BLaER1 (cell line): Measurements from ENCODE around the gene BICRA.
A peak's percentile ranks its signal among the peaks of the same experiment; 100 is the strongest.
"Not testable (repeated sequence)": the region's sequence is repeated elsewhere in the genome, so short reads cannot be mapped to it uniquely, and the experiment has no call there.

Experiments used
- H3K27ac ChIP-seq: shearing (Covaris generic); formaldehyde crosslinking; 2 replicates; pipeline ENCODE4 v1.8.1; 2022
- H3K27me3 ChIP-seq: shearing (Covaris generic); formaldehyde crosslinking; 2 replicates; pipeline ENCODE4 v1.8.1; 2022
- H3K36me3 ChIP-seq: shearing (Covaris generic); formaldehyde crosslinking; 2 replicates; pipeline ENCODE4 v1.8.1; 2022
- H3K4me1 ChIP-seq: shearing (Covaris generic); formaldehyde crosslinking; 2 replicates; pipeline ENCODE4 v1.8.1; 2022
- H3K4me2 ChIP-seq: shearing (Covaris generic); formaldehyde crosslinking; 2 replicates; pipeline ENCODE4 v1.8.1; 2022
- H3K4me3 ChIP-seq: shearing (Covaris generic); formaldehyde crosslinking; 2 replicates; pipeline ENCODE4 v1.8.1; 2022
- H3K9ac ChIP-seq: shearing (Covaris generic); formaldehyde crosslinking; 2 replicates; pipeline ENCODE4 v1.8.1; 2022
- H3K9me3 ChIP-seq: shearing (Covaris generic); formaldehyde crosslinking; 2 replicates; pipeline ENCODE4 v1.8.1; 2022
- H4K20me1 ChIP-seq: shearing (Covaris generic); formaldehyde crosslinking; 2 replicates; pipeline ENCODE4 v1.8.1; 2022
- Cebpa-rat ChIP-seq: shearing (Covaris generic); IDR thresholded peaks from 2 replicates; pipeline ENCODE4 v1.8.1; 2022

The BICRA gene

GRCh38 chr19:47582320-47582909 lies 26.5 kb upstream of the BICRA start:
- Histone ChIP-seq H3K4me3 (no peak overlapping the region), H3K27ac (no peak overlapping the region), H3K27me3 (no peaks in the 10 kb centered on the region), H3K4me2 (no peak overlapping the region), H3K9ac (no peak overlapping the region), H3K9me3 (0 out of 2 replicates have a peak, but pooled peaks cover 5% of the 10 kb centered on the region), H3K36me3 (no peaks in the 10 kb centered on the region), H3K4me1 (peaks cover 17% of the 10 kb centered on the region), H4K20me1 (no peaks in the 10 kb centered on the region)
- no peak for TF ChIP-seq Cebpa-rat

DNA sequence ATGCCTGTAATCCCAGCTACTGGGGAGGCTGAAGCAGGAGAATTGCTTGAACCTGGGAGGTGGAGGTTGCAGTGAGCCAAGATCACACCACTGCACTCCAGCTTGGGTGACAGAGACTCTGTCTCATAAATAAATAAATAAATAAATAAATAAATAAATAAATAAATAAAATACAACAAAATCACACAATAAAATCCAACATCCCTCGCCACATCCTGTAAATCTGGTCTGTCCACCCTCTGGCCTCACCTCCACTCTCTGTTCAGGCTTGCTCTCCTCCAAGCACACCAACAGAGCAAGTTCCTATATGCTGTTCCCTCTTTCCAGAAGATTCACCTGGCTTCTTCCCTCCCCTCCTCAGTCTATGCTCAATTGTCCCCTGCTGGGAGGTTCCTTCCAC lies 25.8 kb upstream of the BICRA start:
- not testable (repeated sequence) for H3K36me3 ChIP-seq, H3K4me3 ChIP-seq, H4K20me1 ChIP-seq, H3K27me3 ChIP-seq, H3K9ac ChIP-seq, H3K9me3 ChIP-seq, H3K27ac ChIP-seq, H3K4me2 ChIP-seq
- H3K4me1 ChIP-seq, result peaks cover 17% of the 10 kb centered on the region

DNA sequence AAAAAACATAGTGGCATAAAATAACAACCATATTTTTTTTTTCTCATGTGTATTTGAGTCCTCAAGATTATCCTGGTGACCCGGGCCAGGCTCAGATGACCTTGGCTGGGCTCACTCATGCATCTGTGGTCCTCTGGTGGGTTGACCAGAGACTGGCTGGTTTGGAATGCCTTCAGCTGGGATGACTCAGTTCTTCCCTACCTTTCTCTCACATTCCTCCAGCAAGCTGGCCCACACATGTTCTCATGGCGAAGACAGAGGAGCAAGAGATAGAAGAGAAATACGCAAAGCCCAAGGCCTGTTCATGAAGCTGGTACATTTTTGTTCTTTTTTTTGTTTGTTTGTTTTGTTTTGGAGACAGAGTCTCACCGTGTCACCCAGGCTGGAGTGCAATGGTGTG lies 21.6 kb upstream of the BICRA start:
- Histone ChIP-seq H3K4me3 (no peak overlapping the region), H3K27ac (no peak overlapping the region), H3K4me1 (peaks cover 5% of the 10 kb centered on the region; the same call in 1 of the 2 replicates), H3K9me3 (peaks cover 9% of the 10 kb centered on the region; the same call in 1 of the 2 replicates), H3K36me3 (no peaks in the 10 kb centered on the region), H3K9ac (no peak overlapping the region), H3K4me2 (no peak overlapping the region), H3K27me3 (no peaks in the 10 kb centered on the region), H4K20me1 (no peaks in the 10 kb centered on the region)
- TF ChIP-seq Cebpa-rat, result no peak

DNA sequence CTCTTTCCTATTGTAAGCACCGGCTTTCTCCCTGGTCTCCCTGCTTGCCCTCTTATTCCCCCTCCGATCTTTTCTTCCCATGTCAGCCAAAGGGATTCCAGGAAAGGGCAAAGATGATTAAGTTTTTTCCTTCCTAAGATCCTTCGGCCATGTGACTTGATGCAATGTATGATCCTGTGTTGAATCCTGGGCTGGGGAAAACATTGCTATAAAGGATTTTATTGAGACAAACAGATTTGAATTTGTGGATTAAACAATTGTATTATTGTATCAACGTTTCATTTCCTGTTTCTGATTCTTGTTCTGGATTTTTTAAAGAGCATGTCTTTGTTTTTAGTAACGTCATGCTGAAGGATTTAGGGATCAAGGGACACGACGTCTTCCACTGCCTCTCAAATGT lies 19.1 kb upstream of the BICRA start:
- TF ChIP-seq Cebpa-rat, result no peak
- Histone ChIP-seq H3K27ac (no peak overlapping the region), H3K4me3 (no peak overlapping the region), H3K4me2 (no peak overlapping the region), H3K27me3 (no peaks in the 10 kb centered on the region), H4K20me1 (no peaks in the 10 kb centered on the region), H3K4me1 (no peaks in the 10 kb centered on the region), H3K9me3 (peaks cover 9% of the 10 kb centered on the region; the same call in 1 of the 2 replicates), H3K36me3 (no peaks in the 10 kb centered on the region), H3K9ac (no peak overlapping the region)

DNA sequence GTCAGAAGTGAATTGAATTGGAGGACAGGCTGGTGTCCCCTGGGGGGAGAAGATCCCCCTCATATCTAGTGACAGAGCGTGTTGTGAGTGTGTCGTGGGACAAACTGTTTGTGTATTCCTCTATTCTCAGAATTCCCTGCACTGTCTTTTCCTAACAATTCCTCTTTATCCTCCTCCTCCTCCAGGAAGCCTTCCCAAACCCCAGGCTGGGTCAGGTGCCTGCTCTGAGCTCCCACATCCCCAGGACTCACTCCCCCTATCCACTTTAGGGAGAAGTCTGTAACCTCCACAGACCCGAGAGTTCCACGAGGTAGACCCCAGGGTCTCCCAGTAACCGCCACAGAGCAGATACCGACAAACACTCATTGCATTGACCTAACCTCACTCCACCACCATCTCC lies 15.1 kb upstream of the BICRA start:
- Histone ChIP-seq H4K20me1 (no peaks in the 10 kb centered on the region), H3K27me3 (0 out of 2 replicates have a peak, but pooled peaks cover 6% of the 10 kb centered on the region), H3K4me2 (no peak overlapping the region), H3K27ac (no peak overlapping the region), H3K4me1 (peaks cover 9% of the 10 kb centered on the region), H3K36me3 (no peaks in the 10 kb centered on the region), H3K4me3 (no peak overlapping the region), H3K9me3 (peaks cover 3% of the 10 kb centered on the region; the same call in 1 of the 2 replicates), H3K9ac (no peak overlapping the region)
- TF ChIP-seq Cebpa-rat, result no peak

DNA sequence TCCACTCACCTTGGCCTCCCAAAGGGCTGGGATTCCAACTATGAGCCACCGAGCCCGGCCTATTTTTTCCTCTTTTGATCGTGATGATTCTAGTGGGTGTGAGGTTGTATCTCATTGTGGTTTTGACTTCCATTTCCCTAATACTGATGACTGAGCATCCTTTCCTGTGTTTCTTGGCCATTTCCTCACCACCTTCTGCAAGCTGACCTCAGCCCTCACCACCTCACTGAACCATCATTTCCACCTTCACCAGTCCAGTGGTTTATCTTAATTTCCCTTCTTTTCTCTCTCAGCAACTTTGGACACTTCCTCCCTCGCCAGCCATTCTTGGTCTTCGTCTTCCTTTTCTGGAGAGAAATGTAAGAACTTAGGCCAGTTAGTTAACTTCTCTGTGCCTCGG lies 13.0 kb upstream of the BICRA start:
- Histone ChIP-seq H3K9me3 (no peaks in the 10 kb centered on the region), H3K36me3 (no peaks in the 10 kb centered on the region), H3K9ac (no peak overlapping the region), H3K4me3 (no peak overlapping the region), H3K27me3 (0 out of 2 replicates have a peak, but pooled peaks cover 9% of the 10 kb centered on the region), H3K27ac (no peak overlapping the region), H3K4me2 (0 out of 2 replicates have a peak overlapping the region, but pooled peaks have one; percentile 37), H4K20me1 (no peaks in the 10 kb centered on the region), H3K4me1 (peaks cover 19% of the 10 kb centered on the region)
- TF ChIP-seq Cebpa-rat, result no peak

DNA sequence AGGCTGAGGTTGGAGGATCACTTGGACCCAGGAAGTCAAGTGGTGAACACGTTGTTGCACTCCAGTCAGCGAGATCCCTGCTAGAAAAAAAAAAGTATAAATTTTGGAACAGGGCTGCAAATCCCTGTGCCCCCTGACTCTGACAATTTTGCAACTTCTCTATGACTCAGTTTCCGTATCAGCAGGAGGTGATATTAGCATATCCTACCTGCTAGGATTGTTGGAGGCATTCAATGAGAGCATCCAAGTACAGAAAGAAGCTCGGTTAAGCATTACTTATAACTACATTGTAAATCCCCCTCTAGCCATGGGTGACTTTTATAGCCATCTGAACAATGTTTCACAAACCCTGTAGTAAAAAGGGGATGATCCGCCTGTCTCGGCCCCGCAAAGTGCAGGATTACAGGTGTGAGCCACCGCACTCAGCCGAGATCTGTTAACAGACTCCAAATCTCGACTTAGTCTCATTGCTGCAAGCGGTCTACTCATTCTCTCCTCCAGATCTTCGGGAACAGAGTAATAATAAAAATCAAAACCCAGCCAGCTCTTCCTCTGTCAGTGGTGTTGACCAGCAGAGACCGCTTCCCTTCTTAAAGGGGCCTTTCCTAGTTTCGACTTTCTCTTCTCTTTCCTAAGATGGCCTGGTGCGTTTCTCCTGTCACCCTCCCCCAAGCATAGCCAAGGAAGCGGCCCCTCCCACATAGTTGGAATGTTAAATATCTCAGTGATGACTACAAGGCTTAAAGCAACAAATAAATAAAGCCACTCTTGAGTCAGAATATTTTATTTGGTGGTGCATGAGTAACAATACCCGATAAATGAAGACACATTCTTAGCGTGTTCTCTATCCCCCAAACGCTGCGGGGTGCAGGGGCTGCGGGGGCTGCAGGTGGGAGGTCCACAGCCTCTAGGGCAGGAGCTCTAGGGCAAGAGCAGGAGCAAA lies 10.3 kb upstream of the BICRA start:
- Histone ChIP-seq H3K27me3 (0 out of 2 replicates have a peak, but pooled peaks cover 9% of the 10 kb centered on the region), H3K9ac (no peak overlapping the region), H3K4me2 (no peak overlapping the region), H3K4me1 (peaks cover 24% of the 10 kb centered on the region), H3K27ac (no peak overlapping the region), H3K4me3 (no peak overlapping the region), H4K20me1 (no peaks in the 10 kb centered on the region), H3K9me3 (no peaks in the 10 kb centered on the region), H3K36me3 (no peaks in the 10 kb centered on the region)
- TF ChIP-seq Cebpa-rat, result no peak

GRCh38 chr19:47599671-47600245 lies 9.2 kb upstream of the BICRA start:
- peaks cover 24% of the 10 kb centered on the region for H3K4me1 ChIP-seq
- H3K4me3 ChIP-seq, result peak overlapping the region; percentile 72
- H4K20me1 ChIP-seq, H3K27ac ChIP-seq, H3K36me3 ChIP-seq, H3K27me3 ChIP-seq, H3K9me3 ChIP-seq: not testable (repeated sequence)
- H3K4me2 ChIP-seq, result peak overlapping the region; percentile 73
- H3K9ac ChIP-seq, result peak overlapping the region; percentile 72

DNA sequence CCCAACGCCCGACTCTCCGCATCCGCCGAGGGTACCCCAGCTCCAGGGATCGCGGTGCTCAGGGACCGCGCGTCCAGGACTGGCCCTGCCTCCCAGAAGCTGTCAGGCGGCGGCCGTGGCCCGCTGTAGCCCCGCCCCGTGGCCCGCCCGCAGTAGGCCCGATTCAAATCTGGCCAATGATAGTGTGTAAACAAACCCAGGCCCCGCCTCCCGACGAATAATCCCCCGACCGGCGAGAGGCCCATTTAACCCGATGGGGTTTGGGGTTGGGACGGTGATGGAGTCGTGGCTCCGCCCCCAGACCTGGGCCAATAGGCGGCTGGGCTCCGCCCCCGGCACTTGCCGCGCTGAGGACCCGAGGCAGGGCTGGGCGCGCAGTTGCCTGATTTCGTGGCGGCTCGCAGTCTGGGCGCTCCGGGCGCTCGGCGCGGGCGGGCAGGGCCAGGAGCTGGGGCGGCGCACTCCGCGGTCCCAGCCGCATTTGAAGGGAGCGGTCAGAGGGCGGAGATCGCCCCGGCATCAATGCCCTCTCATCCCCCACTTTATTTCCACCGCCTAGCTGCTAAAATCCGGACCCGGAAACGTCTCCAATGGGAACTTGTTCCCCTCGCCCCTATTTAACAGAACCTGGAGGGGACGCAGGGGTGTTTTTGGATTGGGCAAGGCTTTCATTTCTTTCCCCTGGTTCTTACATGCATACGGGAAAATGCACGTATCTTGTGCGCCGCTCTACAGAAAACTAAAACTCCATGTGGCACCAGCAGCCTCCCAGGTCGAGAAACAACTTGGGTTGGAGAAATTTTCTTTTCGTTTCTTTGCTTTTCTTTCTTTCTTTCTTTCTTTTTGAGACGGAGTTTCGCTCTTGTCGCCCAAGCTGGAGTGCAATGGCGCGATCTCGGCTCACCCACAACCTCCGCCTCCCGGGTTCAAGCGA lies 8.4 kb upstream of the BICRA start:
- Histone ChIP-seq H3K27me3 (0 out of 2 replicates have a peak, but pooled peaks cover 9% of the 10 kb centered on the region), H4K20me1 (no peaks in the 10 kb centered on the region), H3K36me3 (no peaks in the 10 kb centered on the region), H3K27ac (peak overlapping the region; percentile 89), H3K9ac (peak overlapping the region; percentile 86), H3K4me3 (peak overlapping the region; percentile 72), H3K4me1 (peaks cover 23% of the 10 kb centered on the region), H3K4me2 (peak overlapping the region; percentile 90), H3K9me3 (no peaks in the 10 kb centered on the region)
- TF ChIP-seq Cebpa-rat, result no peak
